Measurements from ENCODE around the gene TPI1. TPM values are rescaled to one million over a fixed set of nuclear protein-coding genes. Genes with fewer than 3 reads are reported as not detected.
A peak's percentile ranks its signal among the peaks of the same experiment; 100 is the strongest.
"Not testable (repeated sequence)": the region's sequence is repeated elsewhere in the genome, so short reads cannot be mapped to it uniquely, and the experiment has no call there.

The TPI1 gene
- total RNA-seq, 1 experiment from 2014 or later, result 549 TPM

GRCh38 chr12:6871052-6871957 is 4.0 kb downstream of the TPI1 start:
- ChIA-PET POLR2A (interaction anchor here (0.6 to 7.7 kb wide), 8 partner anchors 12 to 147 kb away, joined by 3 to 81 read pairs (median 26); partner anchors contain the start of genes C12orf57, CDCA3, COPS7A and LRRC23), CTCF (interaction anchor here (0.6 to 7.7 kb wide), 25 partner anchors 11 to 240 kb away, joined by 3 to 64 read pairs (median 5); partner anchors contain the start of genes C12orf57, CDCA3, MLF2 and RNU7-1)
- Mint-ChIP-seq H3K4me1 (ENCODE audit: insufficient read depth, unreplicated experiment) (peaks cover 29% of the 10 kb centered on the region), H3K4me3 (ENCODE audit: unreplicated experiment) (peak overlapping the region; percentile 91), H3K36me3 (ENCODE audit: insufficient read depth, unreplicated experiment) (peaks cover 37% of the 10 kb centered on the region), H3K9me3 (ENCODE audit: unreplicated experiment) (no peaks in the 10 kb centered on the region), H3K27me3 (ENCODE audit: insufficient read depth, unreplicated experiment) (no peaks in the 10 kb centered on the region), H3K27ac (ENCODE audit: low read depth, unreplicated experiment) (peak overlapping the region; percentile 77)
- DNase-seq (ENCODE audit: unreplicated experiment), result peak; percentile 77
- no TSS peak for BruUV-seq (replicated peaks)
- TF ChIP-seq CTCF (IDR thresholded peaks at IDR 0.05; ENCODE audit: unreplicated experiment), result no peak
- intact Hi-C loops (cut with micrococcal nuclease), result no loop called here

GRCh38 chr12:6872073-6873048 is 5.0 kb downstream of the TPI1 start:
- TSS peak; percentile 50 for BruUV-seq (replicated peaks)
- CTCF ChIA-PET, result interaction anchor here (0.6 to 7.7 kb wide), 43 partner anchors 9 to 824 kb away, joined by 3 to 64 read pairs (median 5); partner anchors contain the start of genes C12orf57, C1S, CDCA3 and MLF2
- no peaks in the 10 kb centered on the region for H3K9me3 Mint-ChIP-seq (ENCODE audit: unreplicated experiment)
- H3K4me3 Mint-ChIP-seq (ENCODE audit: unreplicated experiment), result peak overlapping the region; percentile 91
- peaks cover 24% of the 10 kb centered on the region for H3K4me1 Mint-ChIP-seq (ENCODE audit: insufficient read depth, unreplicated experiment)
- peak; percentile 79 for DNase-seq (ENCODE audit: unreplicated experiment)
- POLR2A ChIA-PET, result interaction anchor here (0.5 to 7.7 kb wide), 35 partner anchors 9 to 535 kb away, joined by 3 to 81 read pairs (median 4); partner anchors contain the start of genes C12orf57, CDCA3, COPS7A and LRRC23
- intact Hi-C loops (cut with micrococcal nuclease), result no loop called here
- no peaks in the 10 kb centered on the region for H3K27me3 Mint-ChIP-seq (ENCODE audit: insufficient read depth, unreplicated experiment)
- peaks cover 37% of the 10 kb centered on the region for H3K36me3 Mint-ChIP-seq (ENCODE audit: insufficient read depth, unreplicated experiment)
- peak; percentile 85 for TF ChIP-seq CTCF (IDR thresholded peaks at IDR 0.05; ENCODE audit: unreplicated experiment)
- peak overlapping the region; percentile 77 for H3K27ac Mint-ChIP-seq (ENCODE audit: low read depth, unreplicated experiment)

- CTCF ChIA-PET, result interaction anchor here (0.6 to 7.7 kb wide), 40 partner anchors 8 to 789 kb away, joined by 3 to 64 read pairs (median 5); partner anchors contain the start of genes C12orf57, C1S, CDCA3 and MLF2
Observed at GRCh38 chr12:6873094-6874014, 6.0 kb downstream of the TPI1 start, which contains the start of gene SPSB2. Gene SPSB2 (minus strand): TSS chr12:6873303. CDS start chr12:6872901, 402 bp downstream.

GRCh38 chr12:6874015-6874368 is 6.7 kb downstream of the TPI1 start:
- H3K4me1 Mint-ChIP-seq (ENCODE audit: insufficient read depth, unreplicated experiment), result peaks cover 20% of the 10 kb centered on the region
- DNase-seq (ENCODE audit: unreplicated experiment); H3K27ac Mint-ChIP-seq (ENCODE audit: low read depth, unreplicated experiment); BruUV-seq (replicated peaks); H3K27me3 Mint-ChIP-seq (ENCODE audit: insufficient read depth, unreplicated experiment); H3K9me3 Mint-ChIP-seq (ENCODE audit: unreplicated experiment); intact Hi-C loops (cut with micrococcal nuclease): not testable (repeated sequence)
- ChIA-PET CTCF (interaction anchor here (0.6 to 7.7 kb wide), 8 partner anchors 8 to 789 kb away, joined by 3 to 64 read pairs (median 4); no protein-coding TSS in a partner anchor), POLR2A (interaction anchor here (0.6 to 7.7 kb wide), 7 partner anchors 17 to 121 kb away, joined by 3 to 81 read pairs (median 14); partner anchors contain the start of genes C12orf57, CDCA3, LRRC23 and RNU7-1)
- peak overlapping the region; percentile 91 for H3K4me3 Mint-ChIP-seq (ENCODE audit: unreplicated experiment)
- H3K36me3 Mint-ChIP-seq (ENCODE audit: insufficient read depth, unreplicated experiment), result peaks cover 27% of the 10 kb centered on the region

More at GRCh38 chr12:6873094-6874014, 6.0 kb downstream of the TPI1 start, which contains the start of gene SPSB2:
- intact Hi-C loops (cut with micrococcal nuclease), result no loop called here
- DNase-seq (ENCODE audit: unreplicated experiment), result peak; percentile 93
- Mint-ChIP-seq H3K36me3 (ENCODE audit: insufficient read depth, unreplicated experiment) (peaks cover 31% of the 10 kb centered on the region), H3K9me3 (ENCODE audit: unreplicated experiment) (no peaks in the 10 kb centered on the region), H3K4me1 (ENCODE audit: insufficient read depth, unreplicated experiment) (peaks cover 24% of the 10 kb centered on the region), H3K27ac (ENCODE audit: low read depth, unreplicated experiment) (peak within 1 kb of the TSS; percentile 77), H3K27me3 (ENCODE audit: insufficient read depth, unreplicated experiment) (no peaks in the 10 kb centered on the region), H3K4me3 (ENCODE audit: unreplicated experiment) (peak within 1 kb of the TSS; percentile 91)
- BruUV-seq (replicated peaks), result no TSS peak
- no peak for TF ChIP-seq CTCF (IDR thresholded peaks at IDR 0.05; ENCODE audit: unreplicated experiment)
- POLR2A ChIA-PET, result interaction anchor here (0.5 to 7.7 kb wide), 37 partner anchors 8 to 536 kb away, joined by 3 to 81 read pairs (median 4); partner anchors contain the start of genes C12orf57, CDCA3, COPS7A and GPR162

GRCh38 chr12:6879824-6880223 is 12.5 kb downstream of the TPI1 start:
- intact Hi-C loops (cut with micrococcal nuclease); BruUV-seq (replicated peaks); H3K4me1 Mint-ChIP-seq (ENCODE audit: insufficient read depth, unreplicated experiment); H3K27ac Mint-ChIP-seq (ENCODE audit: low read depth, unreplicated experiment); H3K27me3 Mint-ChIP-seq (ENCODE audit: insufficient read depth, unreplicated experiment); DNase-seq (ENCODE audit: unreplicated experiment); H3K9me3 Mint-ChIP-seq (ENCODE audit: unreplicated experiment); H3K4me3 Mint-ChIP-seq (ENCODE audit: unreplicated experiment); H3K36me3 Mint-ChIP-seq (ENCODE audit: insufficient read depth, unreplicated experiment): not testable (repeated sequence)
- CTCF ChIA-PET, result interaction anchor here (0.6 to 4.0 kb wide), 6 partner anchors 10 to 127 kb away, joined by 3 to 24 read pairs (median 4); partner anchors contain the start of gene MLF2
- POLR2A ChIA-PET, result interaction anchor here (1.8 kb wide), 1 partner anchor 11 kb away, joined by 6 read pairs; no protein-coding TSS in a partner anchor

Data from MCF 10A (cell line).